ENCODE results near the gene LRCH4.

- TF ChIP-seq CTCF (IDR thresholded peaks at IDR 0.05) = no peak
- TF ChIP-seq POLR2AphosphoS5 (IDR thresholded peaks at IDR 0.05) = no peak
Observed at GRCh38 chr7:100599911-100600729, 14.2 kb upstream of the LRCH4 start.

Data from transverse colon (tissue), 4 donors.